HG03521 (cell line): ENCODE measurements around the gene ANKRD13D.
A peak's percentile ranks its signal among the peaks of the same experiment; 100 is the strongest.

Source experiments
- ATAC-seq: cut with Tn5 transposase; IDR thresholded peaks from one replicate; pipeline ENCODE4 v1.9.1; 2021; ENCODE audit warnings: mild to moderate bottlenecking, moderate library complexity; ENCODE audit not compliant: unreplicated experiment

The ANKRD13D gene

GRCh38 chr11:67273260-67273990 lies 15.7 kb upstream of the ANKRD13D start:
- no peak for ATAC-seq

DNA sequence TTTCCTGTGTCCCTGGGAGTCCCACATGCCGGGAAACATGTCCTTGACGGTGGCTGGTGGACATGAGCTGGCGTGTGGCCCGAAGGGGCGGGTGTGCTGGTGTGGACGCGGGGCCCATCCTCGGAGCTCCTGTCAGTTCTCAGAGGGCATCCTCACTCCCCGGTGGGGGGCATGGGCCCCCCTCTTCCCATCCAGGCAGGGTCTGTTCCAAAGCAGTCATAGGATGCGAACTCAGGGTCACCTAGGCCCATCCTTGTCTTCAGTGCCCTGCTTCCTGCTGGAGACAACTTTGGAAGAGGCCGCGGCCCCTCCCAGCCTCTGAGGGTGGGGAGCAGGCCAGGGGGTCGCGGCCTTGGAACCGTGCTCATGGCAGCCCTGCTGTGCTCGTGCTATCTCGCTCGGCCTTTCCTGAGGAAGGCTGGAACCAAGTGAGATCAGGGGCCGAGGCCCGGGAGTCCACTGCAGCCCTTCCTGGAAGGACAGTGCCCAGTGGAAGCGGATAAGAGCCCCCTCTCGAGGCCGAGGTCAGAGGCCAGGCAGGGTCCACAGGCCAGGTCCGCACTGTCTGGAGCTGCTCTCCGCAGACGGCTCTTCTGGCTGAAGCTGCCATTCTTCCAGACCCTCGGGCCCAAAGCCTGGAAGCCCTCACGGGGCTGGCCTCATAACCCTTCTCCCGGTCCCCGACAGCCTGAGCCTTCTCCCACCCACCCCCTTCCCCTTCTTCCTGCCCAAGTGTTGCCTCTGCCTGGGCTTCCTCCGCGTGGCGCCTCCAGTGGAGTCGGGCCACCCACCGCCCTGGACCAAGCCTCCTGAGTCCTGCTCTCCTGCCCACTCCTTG lies 14.1 kb upstream of the ANKRD13D start:
- no peak for ATAC-seq

DNA sequence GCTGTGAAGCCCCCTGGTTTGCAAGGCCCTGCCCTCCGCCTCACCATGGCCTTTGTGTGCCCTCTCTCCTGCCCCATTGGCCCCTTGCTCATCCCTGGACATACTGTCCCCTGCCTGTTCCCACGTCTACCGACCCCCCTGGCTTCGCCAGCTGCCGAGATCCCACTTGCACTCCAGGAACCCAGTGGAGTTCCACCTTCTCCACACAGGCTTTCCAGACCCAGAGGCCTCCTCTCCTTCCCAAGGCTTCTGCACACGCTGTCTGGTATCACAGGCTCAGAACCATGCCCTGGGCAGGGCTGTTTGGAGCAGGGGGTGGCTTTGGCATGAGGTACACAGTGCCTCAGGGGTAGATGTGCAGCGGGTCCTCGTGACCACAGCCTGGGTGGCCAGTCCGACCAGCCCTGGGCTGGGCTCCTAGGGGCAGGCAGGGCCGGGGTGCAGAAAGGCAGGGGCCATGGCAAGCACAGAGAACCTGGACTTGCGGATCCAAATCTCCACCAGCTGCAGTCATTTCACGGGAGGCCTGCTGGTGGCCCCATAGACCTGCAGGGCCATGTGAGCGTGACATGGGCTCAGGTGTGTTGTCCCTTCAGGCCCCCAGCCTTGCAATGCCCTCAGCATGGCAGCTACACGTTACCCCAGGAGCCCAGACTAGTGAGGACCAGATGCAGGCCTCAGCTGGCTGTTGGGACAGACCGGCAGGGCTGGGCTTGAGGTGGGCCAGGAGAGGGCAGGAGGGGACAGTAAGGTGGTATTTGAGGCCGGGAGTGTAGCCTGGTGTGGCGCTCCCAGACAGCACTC lies 13.3 kb upstream of the ANKRD13D start:
- ATAC-seq = no peak

GRCh38 chr11:67276781-67277230 lies 12.3 kb upstream of the ANKRD13D start:
- peak; percentile 3 for ATAC-seq

GRCh38 chr11:67277231-67277961 lies 11.7 kb upstream of the ANKRD13D start:
- ATAC-seq = peak; percentile 85

GRCh38 chr11:67278135-67278938 lies 10.8 kb upstream of the ANKRD13D start:
- no peak for ATAC-seq

DNA sequence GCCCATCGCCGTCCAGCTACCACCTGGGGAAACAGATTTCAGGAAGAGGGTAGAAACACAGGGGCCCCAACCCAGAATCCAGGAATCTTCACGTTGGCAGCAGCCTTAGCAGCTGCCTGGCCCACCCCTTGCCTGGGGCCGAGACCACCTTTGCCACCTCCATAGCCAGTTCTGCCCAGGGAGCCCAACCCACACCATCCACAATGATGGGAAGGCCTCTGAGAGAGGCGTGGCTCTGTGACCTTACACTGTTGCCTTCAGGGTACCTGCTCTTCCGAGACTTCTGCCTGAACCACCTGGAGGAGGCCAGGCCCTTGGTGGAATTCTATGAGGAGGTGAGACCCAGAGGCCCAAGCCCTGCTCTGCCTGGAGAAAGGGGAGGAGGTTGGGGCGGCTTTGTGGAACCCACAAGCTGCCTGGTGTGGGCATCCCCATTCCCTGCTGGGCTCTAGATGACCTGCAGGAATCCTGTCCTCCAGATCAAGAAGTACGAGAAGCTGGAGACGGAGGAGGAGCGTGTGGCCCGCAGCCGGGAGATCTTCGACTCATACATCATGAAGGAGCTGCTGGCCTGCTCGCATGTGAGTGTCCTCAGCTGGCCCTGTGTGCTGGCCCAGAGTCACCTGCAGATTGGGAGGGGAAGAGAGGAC lies 10.0 kb upstream of the ANKRD13D start:
- no peak for ATAC-seq

DNA sequence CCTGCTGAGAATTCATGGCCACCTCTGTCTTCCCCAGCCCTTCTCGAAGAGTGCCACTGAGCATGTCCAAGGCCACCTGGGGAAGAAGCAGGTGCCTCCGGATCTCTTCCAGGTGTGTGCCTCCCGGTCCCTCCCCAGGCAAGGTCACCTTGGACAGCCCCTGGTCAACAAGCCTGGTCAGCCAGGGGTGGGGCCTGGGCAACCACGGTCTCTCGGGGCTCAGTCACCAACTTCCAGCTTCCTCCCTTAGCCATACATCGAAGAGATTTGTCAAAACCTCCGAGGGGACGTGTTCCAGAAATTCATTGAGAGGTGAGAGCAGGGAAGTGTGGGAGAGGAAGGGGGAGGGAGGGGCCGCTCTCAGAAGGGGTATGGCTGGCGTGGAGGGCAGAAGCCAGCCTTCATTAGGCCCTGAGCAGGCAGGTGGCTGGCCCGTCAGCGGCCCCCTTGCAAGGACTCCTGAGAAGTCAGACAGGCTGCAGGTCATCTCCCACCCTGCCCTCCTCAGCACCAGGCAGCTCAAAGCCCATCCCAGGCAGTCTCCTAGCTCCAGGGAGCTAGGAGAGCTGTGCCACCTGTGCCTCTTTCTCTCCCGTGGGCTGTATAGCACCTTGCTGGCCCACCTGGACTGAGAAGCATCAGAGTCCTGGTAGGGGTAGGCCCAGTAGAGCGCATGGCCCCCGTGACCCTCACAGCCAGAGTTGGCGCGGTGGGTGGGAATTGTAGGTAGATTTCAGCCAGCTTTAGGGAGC lies 9.3 kb upstream of the ANKRD13D start:
- no peak for ATAC-seq

DNA sequence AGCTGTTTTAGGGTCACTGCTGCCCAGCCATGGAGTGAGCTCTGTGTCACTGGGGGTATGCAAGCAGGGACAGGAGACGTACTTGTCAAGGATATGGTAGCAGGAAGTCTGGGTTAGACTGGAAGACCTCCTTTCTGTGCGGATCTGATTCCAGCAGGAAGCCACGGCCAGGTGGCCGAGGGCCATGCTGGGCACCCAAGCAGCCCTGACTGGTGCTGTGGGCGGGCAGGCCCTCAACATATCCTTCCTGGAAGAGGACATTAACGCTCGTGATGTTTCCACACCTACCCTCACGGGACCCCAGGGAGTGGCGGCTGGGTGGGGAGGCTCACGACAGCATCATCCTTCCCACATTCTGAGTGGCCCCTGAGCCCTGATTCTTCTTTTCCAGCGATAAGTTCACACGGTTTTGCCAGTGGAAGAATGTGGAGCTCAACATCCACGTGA lies 8.7 kb upstream of the ANKRD13D start:
- no peak for ATAC-seq

DNA sequence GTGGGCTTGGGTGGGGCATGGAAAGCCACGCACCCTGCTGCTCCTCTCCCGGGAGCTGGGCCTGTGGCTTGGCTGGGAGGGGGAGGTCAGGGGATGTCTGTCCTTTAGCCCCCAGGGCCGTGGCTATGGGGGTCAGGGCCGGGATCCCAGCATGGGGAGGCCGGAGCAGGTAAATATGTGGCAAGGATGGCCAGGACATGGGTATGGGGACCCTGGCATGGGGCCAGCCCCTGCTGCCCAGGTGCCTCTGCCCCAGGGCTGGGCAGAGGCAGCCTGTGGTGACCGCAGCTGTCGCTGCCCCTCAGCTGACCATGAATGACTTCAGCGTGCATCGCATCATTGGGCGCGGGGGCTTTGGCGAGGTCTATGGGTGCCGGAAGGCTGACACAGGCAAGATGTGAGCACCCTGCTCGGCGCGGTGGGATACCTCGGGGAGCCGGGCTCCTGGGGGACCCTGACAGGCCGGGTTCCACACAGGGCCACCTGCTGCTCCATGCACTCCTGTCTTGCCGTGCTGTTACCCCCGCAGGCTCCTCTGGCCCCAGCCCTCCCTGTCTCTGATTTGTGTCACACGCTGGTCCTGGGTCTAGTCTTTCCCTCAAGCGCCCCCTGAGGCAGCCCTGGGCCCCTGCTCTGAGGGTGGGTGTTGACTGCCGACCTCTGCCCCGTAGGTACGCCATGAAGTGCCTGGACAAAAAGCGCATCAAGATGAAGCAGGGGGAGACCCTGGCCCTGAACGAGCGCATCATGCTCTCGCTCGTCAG lies 8.1 kb upstream of the ANKRD13D start:
- no peak for ATAC-seq

DNA sequence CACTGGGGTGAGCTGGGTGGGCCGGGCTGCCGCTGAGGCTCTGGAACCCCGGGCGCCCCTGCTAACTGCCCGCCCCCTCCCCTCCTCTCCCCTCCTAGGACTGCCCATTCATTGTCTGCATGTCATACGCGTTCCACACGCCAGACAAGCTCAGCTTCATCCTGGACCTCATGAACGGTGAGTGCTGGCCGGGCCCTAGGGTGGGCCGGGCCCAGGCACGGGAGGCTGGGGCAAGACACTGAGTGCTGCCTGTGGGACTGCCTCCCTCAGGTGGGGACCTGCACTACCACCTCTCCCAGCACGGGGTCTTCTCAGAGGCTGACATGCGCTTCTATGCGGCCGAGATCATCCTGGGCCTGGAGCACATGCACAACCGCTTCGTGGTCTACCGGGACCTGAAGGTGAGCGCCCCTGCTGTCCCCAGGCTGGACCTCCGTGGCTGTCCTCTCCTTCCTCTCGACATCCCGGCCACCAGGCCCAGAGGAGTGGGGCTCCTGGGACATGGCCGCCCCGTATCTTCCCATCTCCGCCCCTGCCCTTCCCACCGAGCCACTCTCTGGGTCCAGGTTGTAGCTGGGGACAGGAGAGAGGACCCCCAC lies 7.5 kb upstream of the ANKRD13D start:
- ATAC-seq = no peak

GRCh38 chr11:67282155-67282875 lies 6.8 kb upstream of the ANKRD13D start:
- no peak for ATAC-seq

DNA sequence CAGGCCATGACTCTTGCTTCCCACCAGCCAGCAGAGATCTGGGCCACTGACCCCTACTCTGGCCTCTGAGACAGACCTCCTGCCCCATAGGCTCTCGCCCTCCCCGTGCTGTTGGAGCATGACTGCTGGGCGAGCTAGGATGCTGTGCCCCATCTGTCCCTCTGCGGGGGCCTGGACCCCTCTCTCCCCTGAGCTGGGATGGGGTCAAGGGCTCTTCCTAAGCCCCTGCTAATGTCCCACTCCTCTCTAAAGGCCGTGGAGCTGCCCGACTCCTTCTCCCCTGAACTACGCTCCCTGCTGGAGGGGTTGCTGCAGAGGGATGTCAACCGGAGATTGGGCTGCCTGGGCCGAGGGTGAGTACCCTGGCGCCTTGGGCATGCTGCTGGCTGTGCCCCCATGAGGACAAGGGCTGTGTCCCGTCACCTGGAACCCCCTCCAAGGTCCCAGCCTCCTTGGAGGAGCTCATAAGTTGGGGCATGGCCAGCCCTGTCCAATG lies 6.2 kb upstream of the ANKRD13D start:
- ATAC-seq = no peak

DNA sequence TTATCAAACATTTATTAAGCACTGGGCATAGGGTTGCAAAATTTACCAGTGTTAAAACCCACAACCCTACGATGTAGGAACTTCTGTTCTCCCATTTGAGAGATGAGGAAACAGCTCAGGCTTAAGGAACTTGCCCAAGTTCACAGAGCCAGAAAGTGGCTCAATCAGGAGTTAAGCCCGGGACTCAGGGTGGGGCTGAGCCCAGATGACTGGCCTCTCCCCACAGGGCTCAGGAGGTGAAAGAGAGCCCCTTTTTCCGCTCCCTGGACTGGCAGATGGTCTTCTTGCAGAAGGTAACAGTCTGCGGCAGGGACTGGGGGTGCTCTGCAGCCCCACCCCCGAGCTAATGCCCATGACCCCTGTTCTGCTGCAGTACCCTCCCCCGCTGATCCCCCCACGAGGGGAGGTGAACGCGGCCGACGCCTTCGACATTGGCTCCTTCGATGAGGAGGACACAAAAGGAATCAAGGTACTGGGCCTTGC lies 5.6 kb upstream of the ANKRD13D start:
- ATAC-seq = no peak

DNA sequence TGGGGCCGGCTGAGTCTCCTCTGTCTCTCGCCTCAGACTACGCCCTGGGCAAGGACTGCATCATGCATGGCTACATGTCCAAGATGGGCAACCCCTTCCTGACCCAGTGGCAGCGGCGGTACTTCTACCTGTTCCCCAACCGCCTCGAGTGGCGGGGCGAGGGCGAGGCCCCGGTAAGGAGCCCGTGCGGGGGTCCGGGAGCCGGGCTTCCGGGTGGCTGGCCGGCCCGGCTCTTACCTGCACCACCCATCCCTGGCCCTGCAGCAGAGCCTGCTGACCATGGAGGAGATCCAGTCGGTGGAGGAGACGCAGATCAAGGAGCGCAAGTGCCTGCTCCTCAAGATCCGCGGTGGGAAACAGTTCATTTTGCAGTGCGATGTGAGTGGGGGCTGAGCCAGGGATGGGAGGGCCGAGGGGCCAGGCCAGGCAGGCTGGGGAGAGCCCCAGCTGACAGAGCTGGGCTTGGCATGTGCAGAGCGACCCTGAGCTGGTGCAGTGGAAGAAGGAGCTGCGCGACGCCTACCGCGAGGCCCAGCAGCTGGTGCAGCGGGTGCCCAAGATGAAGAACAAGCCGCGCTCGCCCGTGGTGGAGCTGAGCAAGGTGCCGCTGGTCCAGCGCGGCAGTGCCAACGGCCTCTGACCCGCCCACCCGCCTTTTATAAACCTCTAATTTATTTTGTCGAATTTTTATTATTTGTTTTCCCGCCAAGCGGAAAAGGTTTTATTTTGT lies 4.1 kb upstream of the ANKRD13D start:
- ATAC-seq = no peak
